Stimulated activated effector memory CD8-positive, alpha-beta T cell treated with anti-CD3 and anti-CD28 coated beads, Interleukin-12 subunit alpha, Interleukin-12 subunit beta, amount 100 ng/mL, for 72 hours (primary cell): ENCODE data around the gene ANKRD6.

ENCODE experiments used
- ATAC-seq: fragments of 150-1000 bp; cut with Tn5 transposase; 2 replicates; pipeline ENCODE4 v1.10.0; 2021
- DNase-seq, 2 donors: peaks; one replicate each; pipeline ENCODE4 v3.0.0; 2021 to 2022; ENCODE audit warnings: low spot score in 2 of 2
- H3K27ac Mint-ChIP-seq: one replicate; pipeline ENCODE4 v1.8.0; 2022; ENCODE audit warnings: mild to moderate bottlenecking, mixed read lengths
- H3K36me3 Mint-ChIP-seq: one replicate; pipeline ENCODE4 v1.8.0; 2022; ENCODE audit warnings: mild to moderate bottlenecking, mixed read lengths
- H3K4me1 Mint-ChIP-seq: one replicate; pipeline ENCODE4 v1.8.0; 2022; ENCODE audit warnings: mixed read lengths
- H3K4me3 Mint-ChIP-seq: one replicate; pipeline ENCODE4 v1.8.0; 2022; ENCODE audit warnings: mild to moderate bottlenecking, mixed read lengths
- H3K9me3 Mint-ChIP-seq: one replicate; pipeline ENCODE4 v1.8.0; 2022; ENCODE audit warnings: mixed read lengths

Gene ANKRD6

GRCh38 chr6:89542081-89542857, 109.3 kb downstream of the ANKRD6 start:
- Mint-ChIP-seq H3K9me3 (no peaks in the 10 kb centered on the region), H3K27ac (no peak overlapping the region), H3K4me3 (no peak overlapping the region), H3K36me3 (no peaks in the 10 kb centered on the region), H3K4me1 (peaks cover 4% of the 10 kb centered on the region)
- ATAC-seq (no peak), DNase-seq (no peak)

- H3K4me1 Mint-ChIP-seq, result peaks cover 4% of the 10 kb centered on the region
- H3K36me3 Mint-ChIP-seq, result no peaks in the 10 kb centered on the region
- no peak overlapping the region for H3K4me3 Mint-ChIP-seq
- no peak overlapping the region for H3K27ac Mint-ChIP-seq
- DNase-seq, result no peak
- ATAC-seq, result no peak
- no peaks in the 10 kb centered on the region for H3K9me3 Mint-ChIP-seq
These were observed 109.9 kb downstream of the ANKRD6 start for GRCh38 chr6:89542866-89543265.

- H3K36me3 Mint-ChIP-seq, result no peaks in the 10 kb centered on the region
- peaks cover 4% of the 10 kb centered on the region for H3K4me1 Mint-ChIP-seq
- ATAC-seq (no peak), DNase-seq (no peak)
- no peak overlapping the region for H3K4me3 Mint-ChIP-seq
- H3K9me3 Mint-ChIP-seq, result no peaks in the 10 kb centered on the region
- no peak overlapping the region for H3K27ac Mint-ChIP-seq
These were observed 114.3 kb downstream of the ANKRD6 start for GRCh38 chr6:89547281-89547680.

- H3K27ac Mint-ChIP-seq, result no peak overlapping the region
- H3K36me3 Mint-ChIP-seq, result no peaks in the 10 kb centered on the region
- ATAC-seq (no peak), DNase-seq (no peak)
- no peak overlapping the region for H3K4me3 Mint-ChIP-seq
- peaks cover 5% of the 10 kb centered on the region for H3K9me3 Mint-ChIP-seq
- no peaks in the 10 kb centered on the region for H3K4me1 Mint-ChIP-seq
These were observed 120.5 kb downstream of the ANKRD6 start for GRCh38 chr6:89553431-89553830.

GRCh38 chr6:89554106-89554505, 121.2 kb downstream of the ANKRD6 start:
- H3K4me1 Mint-ChIP-seq, result no peaks in the 10 kb centered on the region
- no peak for ATAC-seq
- no peaks in the 10 kb centered on the region for H3K36me3 Mint-ChIP-seq
- DNase-seq, result no peak
- H3K4me3 Mint-ChIP-seq, result no peak overlapping the region
- no peak overlapping the region for H3K27ac Mint-ChIP-seq
- peaks cover 5% of the 10 kb centered on the region for H3K9me3 Mint-ChIP-seq

GRCh38 chr6:89555031-89555430, 122.1 kb downstream of the ANKRD6 start:
- no peak for DNase-seq
- ATAC-seq, result no peak
- no peak overlapping the region for H3K4me3 Mint-ChIP-seq
- H3K9me3 Mint-ChIP-seq, result peaks cover 5% of the 10 kb centered on the region
- no peak overlapping the region for H3K27ac Mint-ChIP-seq
- no peaks in the 10 kb centered on the region for H3K36me3 Mint-ChIP-seq
- no peaks in the 10 kb centered on the region for H3K4me1 Mint-ChIP-seq

- DNase-seq (no peak), ATAC-seq (no peak)
- Mint-ChIP-seq H3K4me3 (no peak overlapping the region), H3K4me1 (no peaks in the 10 kb centered on the region), H3K36me3 (no peaks in the 10 kb centered on the region), H3K27ac (no peak overlapping the region), H3K9me3 (peaks cover 5% of the 10 kb centered on the region)
These were observed 122.9 kb downstream of the ANKRD6 start for GRCh38 chr6:89555806-89556205.

GRCh38 chr6:89559487-89559886, 126.5 kb downstream of the ANKRD6 start:
- Mint-ChIP-seq H3K27ac (no peak overlapping the region), H3K36me3 (no peaks in the 10 kb centered on the region), H3K4me3 (no peak overlapping the region), H3K9me3 (peaks cover 5% of the 10 kb centered on the region), H3K4me1 (no peaks in the 10 kb centered on the region)
- DNase-seq (no peak), ATAC-seq (no peak)

- Mint-ChIP-seq H3K4me3 (no peak overlapping the region), H3K36me3 (no peaks in the 10 kb centered on the region), H3K9me3 (peaks cover under 1% of the 10 kb centered on the region), H3K27ac (no peak overlapping the region), H3K4me1 (no peaks in the 10 kb centered on the region)
- ATAC-seq (no peak), DNase-seq (no peak)
These were observed 129.4 kb downstream of the ANKRD6 start for GRCh38 chr6:89562093-89562973.

GRCh38 chr6:89563866-89564265, 130.9 kb downstream of the ANKRD6 start:
- no peak for ATAC-seq
- Mint-ChIP-seq H3K4me1 (no peaks in the 10 kb centered on the region), H3K27ac (no peak overlapping the region), H3K36me3 (no peaks in the 10 kb centered on the region), H3K4me3 (no peak overlapping the region), H3K9me3 (no peaks in the 10 kb centered on the region)
- no peak for DNase-seq

GRCh38 chr6:89564752-89565427, 131.9 kb downstream of the ANKRD6 start:
- no peak for DNase-seq
- Mint-ChIP-seq H3K4me3 (no peak overlapping the region), H3K27ac (no peak overlapping the region), H3K9me3 (no peaks in the 10 kb centered on the region), H3K4me1 (no peaks in the 10 kb centered on the region), H3K36me3 (no peaks in the 10 kb centered on the region)
- no peak for ATAC-seq

- Mint-ChIP-seq H3K27ac (no peak overlapping the region), H3K4me3 (no peak overlapping the region), H3K4me1 (no peaks in the 10 kb centered on the region), H3K9me3 (no peaks in the 10 kb centered on the region), H3K36me3 (no peaks in the 10 kb centered on the region)
- ATAC-seq (no peak), DNase-seq (no peak)
These were observed 133.3 kb downstream of the ANKRD6 start for GRCh38 chr6:89566008-89566800.

GRCh38 chr6:89566930-89567629, 134.1 kb downstream of the ANKRD6 start:
- H3K4me3 Mint-ChIP-seq, result no peak overlapping the region
- no peak overlapping the region for H3K27ac Mint-ChIP-seq
- H3K9me3 Mint-ChIP-seq, result no peaks in the 10 kb centered on the region
- no peak for DNase-seq
- H3K4me1 Mint-ChIP-seq, result no peaks in the 10 kb centered on the region
- H3K36me3 Mint-ChIP-seq, result no peaks in the 10 kb centered on the region
- ATAC-seq, result no peak

- H3K36me3 Mint-ChIP-seq, result no peaks in the 10 kb centered on the region
- H3K27ac Mint-ChIP-seq, result no peak overlapping the region
- ATAC-seq, result no peak
These were observed 134.9 kb downstream of the ANKRD6 start for GRCh38 chr6:89567630-89568390.

More at GRCh38 chr6:89567630-89568390, 134.9 kb downstream of the ANKRD6 start:
- no peaks in the 10 kb centered on the region for H3K4me1 Mint-ChIP-seq
- DNase-seq, result no peak
- H3K9me3 Mint-ChIP-seq, result no peaks in the 10 kb centered on the region
- H3K4me3 Mint-ChIP-seq, result no peak overlapping the region
